ENCODE results near the gene AJM1.
"Not testable (repeated sequence)": the region's sequence is repeated elsewhere in the genome, so short reads cannot be mapped to it uniquely, and the experiment has no call there.

Gene AJM1

GRCh38 chr9:136831720-136832104, 10.6 kb upstream of the AJM1 start:
- DNase-seq: no peak

- DNase-seq: no peak
Observed at GRCh38 chr9:136832581-136832980, 9.7 kb upstream of the AJM1 start.

- not testable (repeated sequence) for DNase-seq
Observed at GRCh38 chr9:136833381-136834048, 8.8 kb upstream of the AJM1 start.

- no peak for DNase-seq
Observed at GRCh38 chr9:136835162-136835931, 6.9 kb upstream of the AJM1 start.

GRCh38 chr9:136835932-136836904, 6.1 kb upstream of the AJM1 start:
- DNase-seq: no peak

GRCh38 chr9:136837146-136837855, 5.0 kb upstream of the AJM1 start:
- DNase-seq: no peak

GRCh38 chr9:136837856-136838277, 4.4 kb upstream of the AJM1 start:
- DNase-seq: not testable (repeated sequence)

GRCh38 chr9:136838314-136839228, 3.7 kb upstream of the AJM1 start:
- no peak for DNase-seq

- no peak for DNase-seq
Observed at GRCh38 chr9:136839229-136840139, 2.8 kb upstream of the AJM1 start.

GRCh38 chr9:136840140-136840876, 2.0 kb upstream of the AJM1 start:
- DNase-seq: no peak

- no peak for DNase-seq
Observed at GRCh38 chr9:136840877-136841645, 1.2 kb upstream of the AJM1 start.

- DNase-seq: not testable (repeated sequence)
Observed at GRCh38 chr9:136841646-136842379, 465 bp upstream of the AJM1 start.

- DNase-seq: not testable (repeated sequence)
Observed at GRCh38 chr9:136843159-136843800, 1.0 kb downstream of the AJM1 start.

GRCh38 chr9:136843801-136844740, 1.8 kb downstream of the AJM1 start:
- DNase-seq: peak in 1 of 2 donors; percentile 48

- no peak for DNase-seq
Observed at GRCh38 chr9:136844761-136845464, 2.6 kb downstream of the AJM1 start.
